ENCODE data around the gene PIK3R1.

Gene PIK3R1

DNA sequence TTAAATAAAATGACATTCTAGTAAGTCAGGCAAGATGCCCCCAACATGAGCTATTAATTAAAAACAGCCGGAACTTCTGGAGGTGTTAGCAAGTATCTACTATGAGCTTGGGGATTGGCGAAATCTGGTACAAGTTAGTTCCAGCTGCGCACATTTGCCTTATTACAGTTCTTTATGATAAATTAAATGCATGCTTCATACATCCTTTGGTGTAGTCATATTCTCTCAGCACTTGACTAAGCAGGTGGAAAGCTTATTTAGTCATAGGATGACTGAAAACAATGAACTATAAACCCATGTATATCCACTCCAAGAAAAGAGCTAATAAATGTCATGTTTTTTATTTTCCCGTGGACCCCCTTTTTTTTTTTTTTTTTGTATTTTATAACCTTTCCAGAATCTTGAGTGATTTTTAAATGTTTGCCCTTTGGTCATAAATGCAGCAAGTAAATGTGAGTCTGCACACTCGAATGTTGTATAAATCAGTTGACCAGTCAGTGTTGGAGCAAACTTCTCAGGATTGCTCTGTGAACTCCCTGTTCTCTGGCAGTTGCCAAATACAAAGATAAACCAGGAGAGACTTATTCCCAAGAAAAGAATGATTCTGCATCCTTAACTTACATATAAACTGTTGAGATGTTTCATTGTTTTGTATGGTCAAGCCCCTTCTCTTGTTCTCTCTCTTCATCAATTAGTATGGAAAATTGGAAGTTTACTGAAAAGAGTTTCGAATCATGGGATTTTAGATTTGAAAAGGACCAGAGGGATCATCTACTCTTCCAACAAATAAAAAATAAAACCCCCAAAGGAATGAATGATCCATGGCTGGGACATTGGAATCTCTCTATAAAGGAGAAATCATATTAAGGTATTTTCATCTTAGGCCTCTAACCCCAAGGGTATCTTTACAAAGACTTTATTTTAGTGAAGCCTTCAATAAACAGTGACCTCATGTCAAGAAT, 38.3 kb downstream of the PIK3R1 start:
- DNase-seq: no peak

DNA sequence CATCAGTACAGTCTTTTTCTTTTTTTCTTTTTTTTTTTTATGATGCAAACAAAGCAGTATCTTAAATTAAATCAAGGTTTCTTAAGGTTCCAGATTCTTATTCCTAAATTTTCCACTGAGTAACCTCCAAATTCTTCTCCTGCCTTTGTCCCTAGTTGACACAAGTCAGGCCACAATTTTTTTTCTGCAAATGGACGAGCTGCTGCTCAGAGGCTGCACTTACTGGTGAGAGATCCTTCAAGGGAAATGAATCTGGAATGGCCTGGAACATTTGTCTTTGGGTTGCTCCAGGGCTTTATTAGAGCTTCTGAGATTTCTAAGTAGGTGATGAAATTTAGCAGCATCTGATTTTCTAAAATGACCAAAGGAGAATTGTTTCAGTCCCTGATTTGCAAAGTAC, 39.3 kb downstream of the PIK3R1 start:
- no peak for DNase-seq

DNA sequence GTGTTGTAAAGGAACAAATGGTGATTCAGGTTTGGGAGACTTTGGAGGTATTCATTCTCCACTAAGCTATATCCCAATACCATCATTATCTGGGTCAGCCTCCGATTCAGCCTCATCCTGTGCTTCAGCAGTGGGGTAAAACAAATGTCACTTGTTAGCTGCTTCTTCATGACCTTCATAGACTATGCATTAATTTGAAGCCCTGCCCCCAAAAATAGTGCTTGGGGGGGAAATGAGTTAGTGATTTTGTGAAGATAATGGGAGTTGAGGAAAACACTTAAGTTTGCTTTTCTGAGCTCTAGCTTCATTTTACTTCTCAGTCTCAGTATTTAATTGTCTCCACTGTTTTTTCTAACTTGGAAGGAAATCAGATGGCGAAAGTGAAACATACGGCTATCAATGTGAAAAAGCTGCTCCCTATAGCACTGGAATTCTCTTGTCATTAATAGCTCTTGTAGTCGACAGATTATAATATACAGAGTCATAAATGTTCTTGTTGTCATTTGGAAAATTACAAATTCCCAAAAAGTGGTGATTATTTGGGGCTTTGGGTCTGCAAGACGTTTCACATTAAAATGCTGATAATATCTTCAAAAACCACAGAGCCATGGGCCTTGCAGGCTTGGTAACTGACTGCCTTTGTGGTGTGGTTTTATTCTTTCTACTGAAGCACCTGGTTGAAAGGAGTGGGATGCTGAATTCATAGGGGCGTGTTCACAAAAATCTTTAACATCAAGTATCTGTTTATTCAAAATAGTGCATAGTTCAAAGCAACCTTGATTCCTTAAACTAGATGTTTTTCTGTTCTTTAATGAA, 40.0 kb downstream of the PIK3R1 start:
- DNase-seq: no peak

DNA sequence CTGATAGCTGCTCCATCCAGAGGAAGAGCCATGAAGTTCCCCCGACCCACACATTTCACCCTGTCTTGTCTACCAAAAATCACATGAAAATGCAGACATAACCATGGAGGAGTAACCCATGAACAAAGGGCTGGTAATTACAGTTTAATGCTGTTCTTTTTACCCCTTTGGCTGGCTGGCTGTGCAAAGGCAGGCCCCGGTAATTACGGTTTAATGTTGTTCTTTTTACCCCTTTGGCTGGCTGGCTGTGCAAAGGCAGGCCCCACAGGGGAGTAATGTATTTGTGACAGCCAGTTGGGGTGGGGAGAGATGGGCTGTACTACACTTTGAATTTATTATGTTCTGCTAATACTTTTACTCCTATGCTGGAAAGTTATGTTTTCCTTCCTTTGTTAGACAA, 41.7 kb downstream of the PIK3R1 start:
- DNase-seq: no peak

DNA sequence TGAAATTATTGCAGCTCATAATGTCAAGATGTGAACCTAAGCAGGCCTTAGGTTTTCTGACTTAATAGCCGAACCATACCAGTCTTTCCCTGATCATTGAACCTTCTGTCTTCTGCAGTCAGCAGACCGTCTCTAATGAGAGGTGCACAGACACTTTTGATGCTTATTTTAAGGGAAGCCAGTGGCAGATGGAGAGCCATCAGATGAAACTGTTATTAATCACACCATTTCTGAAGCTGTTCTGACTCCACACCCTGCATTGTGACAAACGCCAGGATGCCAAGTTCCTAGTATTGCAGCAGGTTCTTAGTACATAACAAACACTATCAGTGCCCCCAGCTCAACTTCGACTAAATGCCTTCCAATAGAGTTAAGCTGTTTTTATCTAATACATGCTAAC, 43.0 kb downstream of the PIK3R1 start:
- no peak for DNase-seq

DNA sequence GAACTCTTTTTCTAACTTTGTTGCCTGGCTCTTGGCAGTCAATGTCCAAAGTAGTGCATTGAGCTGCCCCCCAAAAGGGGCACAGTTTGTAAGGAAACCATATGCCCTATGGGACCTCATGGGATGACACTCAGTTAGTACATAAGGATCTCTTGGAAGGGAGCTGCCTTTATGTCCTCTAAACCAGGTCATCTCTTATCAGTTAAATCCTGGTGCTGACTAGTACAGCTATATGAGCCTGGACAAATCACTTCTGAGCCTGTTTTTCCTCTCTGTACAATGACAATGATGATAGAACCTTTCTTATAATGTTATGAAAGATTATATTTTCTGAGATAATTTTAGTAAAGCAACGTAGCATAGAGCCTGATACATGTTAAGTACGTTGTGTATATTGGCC, 44.1 kb downstream of the PIK3R1 start:
- DNase-seq: no peak

DNA sequence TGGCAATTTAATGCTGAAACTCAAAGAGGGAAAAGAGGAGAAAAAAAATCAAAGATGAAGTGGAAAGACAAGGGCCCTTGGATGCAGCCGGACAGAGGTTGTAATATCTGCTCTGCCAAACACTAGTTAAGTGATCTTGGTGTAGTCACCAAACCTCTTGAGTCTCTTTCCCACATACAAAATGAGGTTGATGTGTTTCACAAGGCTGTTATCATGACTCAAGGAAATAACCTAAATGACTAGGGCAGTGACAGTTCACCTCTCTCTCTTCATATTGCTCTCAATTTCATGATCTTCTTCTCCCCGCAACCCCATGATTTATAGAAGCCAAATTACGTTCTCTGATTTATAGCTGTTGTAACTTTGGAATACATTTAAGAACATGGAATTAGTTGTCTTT, 44.9 kb downstream of the PIK3R1 start:
- DNase-seq: no peak

DNA sequence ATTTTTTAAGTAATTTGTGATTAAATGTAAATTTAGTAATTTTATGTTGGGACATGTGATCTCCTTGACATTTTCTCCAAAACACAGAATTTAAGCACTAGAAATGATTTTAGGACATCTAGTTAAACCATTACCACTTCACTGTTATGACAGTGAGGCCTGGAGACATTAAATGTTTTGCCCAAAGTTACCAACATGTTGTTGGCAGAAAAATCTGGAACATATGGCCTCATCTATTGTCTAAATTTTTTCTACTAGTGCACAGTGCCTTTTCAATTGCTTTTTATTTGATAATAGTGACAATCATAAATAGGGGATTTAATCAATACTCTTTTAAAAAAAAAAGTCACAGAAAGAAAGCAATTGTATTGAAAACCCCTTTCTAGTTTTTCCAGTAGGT, 45.6 kb downstream of the PIK3R1 start:
- DNase-seq: no peak

DNA sequence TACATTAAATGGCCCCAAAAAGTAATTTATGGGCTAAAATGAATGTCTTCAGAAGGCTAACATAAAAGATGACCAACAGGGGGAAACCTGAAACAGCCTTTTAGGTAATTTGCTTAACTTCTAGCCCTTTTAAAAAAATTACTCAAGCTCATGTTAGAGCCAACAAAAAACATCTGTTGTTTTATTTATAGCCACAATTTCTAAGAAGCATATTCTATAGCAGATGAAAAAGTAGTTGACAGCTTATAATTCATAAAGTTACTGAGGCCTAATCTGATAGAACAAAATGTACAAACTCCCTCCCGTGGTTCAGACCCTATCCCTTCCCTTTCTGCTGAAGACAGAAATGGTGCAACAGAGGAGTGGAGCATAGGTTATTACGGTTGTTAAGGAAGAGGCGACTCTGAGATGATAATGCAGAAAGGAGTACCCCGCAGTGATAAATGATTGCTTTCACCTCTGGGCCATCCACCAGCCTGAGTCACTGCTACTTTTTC, 46.1 kb downstream of the PIK3R1 start:
- DNase-seq: no peak

DNA sequence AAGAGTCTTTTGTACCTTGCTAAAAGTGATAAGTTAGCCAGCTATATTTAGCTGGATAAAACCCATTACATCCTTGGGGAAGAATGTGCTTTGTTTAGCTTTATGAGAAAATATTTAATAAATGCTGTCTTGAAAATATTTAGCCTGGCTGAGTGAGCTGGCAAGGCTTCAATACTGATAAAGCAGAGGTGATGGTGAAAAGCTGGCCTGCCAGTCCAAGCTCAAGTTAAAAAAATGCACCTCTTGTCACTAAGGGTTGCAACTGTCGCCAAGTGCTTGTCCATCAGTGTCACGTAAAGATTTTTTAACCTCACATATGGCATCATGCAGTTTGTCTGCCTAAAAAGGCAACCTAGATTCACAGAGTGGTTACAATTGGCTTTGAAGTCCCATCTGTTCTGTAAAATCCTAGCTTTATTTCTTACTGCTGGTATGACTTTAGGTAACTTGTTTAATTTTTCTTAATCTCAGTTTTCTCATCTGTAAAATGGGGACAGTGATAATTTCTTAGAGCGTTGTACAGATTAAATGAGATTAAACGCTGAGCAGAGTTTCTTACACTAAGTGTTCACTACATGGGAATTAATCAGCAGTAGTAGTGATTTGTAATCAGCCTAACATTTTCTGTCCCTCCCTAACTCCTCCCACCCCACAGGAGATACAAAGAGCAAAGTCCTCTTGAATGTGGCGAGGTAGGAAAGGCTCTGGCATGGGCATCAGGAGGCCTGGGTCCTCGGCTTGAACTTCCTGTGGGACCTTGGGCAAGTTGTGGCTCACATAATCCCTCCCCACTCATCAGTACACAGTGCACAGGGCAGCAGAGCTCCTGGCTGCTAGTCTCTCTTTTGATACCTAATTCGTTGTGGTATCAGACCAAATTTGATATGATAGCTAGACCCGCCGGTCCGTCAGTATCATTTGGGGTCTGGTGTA, 48.7 kb downstream of the PIK3R1 start:
- DNase-seq: no peak

DNA sequence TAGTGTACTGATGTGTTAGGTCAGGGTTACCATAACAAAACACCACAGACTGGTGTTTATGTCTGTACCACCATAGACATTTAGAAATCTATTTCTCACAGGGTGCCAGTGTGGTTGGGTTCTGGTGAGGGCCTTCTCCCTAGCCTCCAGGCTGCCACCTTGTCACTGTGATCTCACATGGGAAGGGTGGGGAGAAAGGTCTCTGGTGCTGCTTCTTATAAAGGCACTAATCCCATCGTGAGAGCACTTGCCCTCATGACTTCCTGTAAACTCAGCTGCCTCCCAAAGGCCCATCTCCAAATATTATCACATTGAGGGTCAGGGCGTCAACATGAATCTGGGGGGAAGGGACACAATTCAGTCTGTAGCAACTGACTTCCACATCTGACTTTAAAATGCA, 49.8 kb downstream of the PIK3R1 start:
- no peak for DNase-seq

DNA sequence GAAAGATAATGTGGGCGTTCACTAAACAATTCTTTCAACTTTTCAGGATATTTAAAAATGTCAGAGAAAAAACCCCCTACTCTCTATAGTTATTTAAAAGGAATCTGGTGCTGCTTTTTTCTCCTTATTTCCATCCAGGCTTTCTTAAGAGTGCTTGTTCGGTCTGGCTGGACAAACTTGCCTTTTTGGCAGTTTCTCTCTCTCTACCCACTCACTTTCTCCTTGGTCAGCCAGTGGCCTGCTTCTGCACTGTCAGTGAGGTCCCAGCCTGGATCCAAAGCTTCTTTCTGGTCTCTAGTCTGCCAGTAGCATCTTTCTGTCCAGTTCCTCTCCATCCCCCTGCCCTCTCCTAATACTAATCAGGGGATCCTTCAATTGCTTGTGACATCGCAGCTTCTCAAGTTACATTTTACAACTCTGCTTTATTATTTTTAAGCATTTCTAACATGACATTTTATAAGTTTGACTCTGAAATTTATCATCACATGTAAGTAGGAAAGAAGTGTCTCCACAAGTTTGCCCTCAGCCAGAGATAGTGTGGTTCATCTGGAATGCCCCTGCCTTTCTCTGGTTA, 50.4 kb downstream of the PIK3R1 start:
- no peak for DNase-seq

DNA sequence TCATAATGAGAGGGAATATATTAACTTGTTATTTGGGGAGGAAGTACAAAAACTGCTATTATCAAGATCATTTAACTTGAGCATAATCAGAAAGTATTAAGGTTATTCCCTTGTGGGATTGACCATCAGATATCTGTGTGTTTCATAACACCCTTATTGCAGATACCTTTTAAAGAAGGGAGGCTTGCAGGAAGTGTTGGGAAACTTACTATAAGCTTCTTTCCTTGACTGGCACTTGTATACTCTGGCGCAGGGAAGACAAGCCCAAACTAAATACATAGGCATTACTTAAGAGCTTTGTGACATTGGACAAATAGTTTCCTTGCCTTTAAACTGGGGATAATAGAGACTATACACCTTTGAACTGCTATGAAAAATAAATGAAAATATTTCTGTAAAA, 50.9 kb downstream of the PIK3R1 start:
- no peak for DNase-seq

DNA sequence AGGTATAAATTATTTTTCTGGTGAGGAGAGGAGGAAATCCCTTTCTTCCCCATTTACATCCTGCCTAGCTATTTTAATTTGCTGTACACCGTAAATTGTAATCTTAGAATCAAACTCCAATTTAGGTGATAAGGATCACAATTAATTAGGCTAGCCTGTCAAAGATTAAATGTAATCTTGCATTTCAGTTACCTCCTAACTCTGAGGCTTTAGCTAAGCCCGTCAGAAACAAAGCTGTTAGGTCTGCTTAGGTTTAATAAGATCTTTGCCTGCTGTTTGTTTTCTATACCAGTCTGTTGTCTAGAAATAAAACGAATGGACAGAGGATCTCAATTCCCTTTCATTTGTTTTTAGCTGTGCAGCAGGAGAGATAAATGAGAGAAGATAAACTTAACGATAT, 51.5 kb downstream of the PIK3R1 start:
- no peak for DNase-seq

DNA sequence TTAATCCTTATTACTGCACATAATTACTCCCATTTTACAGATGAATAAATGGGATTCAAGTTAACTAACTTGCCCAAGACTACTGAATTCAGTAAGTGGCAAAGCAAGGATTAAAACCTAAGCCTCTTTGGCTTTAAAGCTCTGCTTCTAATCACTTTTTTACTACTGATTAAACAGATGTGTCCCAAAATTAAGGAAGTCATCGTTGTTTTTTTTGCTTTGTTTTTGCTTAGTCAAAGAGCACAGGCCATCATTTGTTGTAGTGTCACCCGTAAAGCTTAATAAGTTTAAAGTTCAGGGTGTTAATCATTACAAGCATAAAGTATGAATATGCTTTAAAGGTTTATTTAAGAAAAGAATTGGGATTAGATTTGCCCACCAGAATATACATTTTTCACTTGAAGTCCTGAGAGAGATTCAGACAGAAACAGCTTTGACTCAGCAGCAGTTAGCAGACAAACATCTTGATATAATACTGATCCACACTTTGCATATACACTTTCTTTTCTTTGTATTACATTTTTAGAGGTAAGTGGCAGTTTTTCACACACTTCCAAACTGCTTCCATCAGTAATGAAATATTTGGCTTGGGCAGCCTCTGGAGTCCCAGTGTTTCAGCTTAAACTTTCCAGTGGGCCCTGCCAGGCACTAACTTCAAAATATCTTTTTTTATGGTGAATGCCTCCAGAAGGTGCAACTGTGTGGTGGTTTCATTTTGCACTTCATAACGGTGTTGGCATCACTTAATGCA, 52.7 kb downstream of the PIK3R1 start:
- no peak for DNase-seq

DNA sequence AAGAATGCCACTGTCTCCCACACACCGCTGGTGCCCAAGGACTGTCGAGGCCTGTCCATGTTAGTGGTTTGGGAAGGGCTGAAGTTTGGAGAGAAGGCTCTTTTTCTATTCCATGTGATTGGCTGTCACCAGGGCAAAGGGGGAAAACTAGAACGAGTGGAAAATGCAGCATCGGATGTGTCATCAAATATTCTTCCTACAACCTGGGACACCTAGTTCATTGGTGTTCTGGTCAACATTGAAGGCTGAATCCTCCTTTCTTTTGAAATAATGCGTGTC, 53.2 kb downstream of the PIK3R1 start:
- no peak for DNase-seq

DNA sequence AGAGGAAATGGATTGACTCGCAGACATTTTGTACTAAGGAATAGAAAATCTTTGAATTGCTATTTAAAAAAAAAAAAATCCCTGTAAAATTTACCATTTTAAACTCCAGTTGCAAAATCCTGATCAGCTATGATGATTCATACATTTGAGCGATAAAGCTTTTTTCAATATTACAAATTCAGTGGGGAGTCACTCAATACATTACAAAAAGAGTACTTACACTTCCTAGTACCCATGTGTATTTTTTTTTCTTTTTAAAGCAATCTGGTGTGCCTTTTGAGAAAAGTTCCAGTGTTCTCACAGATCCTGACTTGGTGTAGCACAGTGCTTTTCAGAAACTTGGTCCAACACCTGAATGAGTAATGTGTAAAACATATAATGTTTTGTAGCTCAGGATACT, 54.3 kb downstream of the PIK3R1 start:
- no peak for DNase-seq

DNA sequence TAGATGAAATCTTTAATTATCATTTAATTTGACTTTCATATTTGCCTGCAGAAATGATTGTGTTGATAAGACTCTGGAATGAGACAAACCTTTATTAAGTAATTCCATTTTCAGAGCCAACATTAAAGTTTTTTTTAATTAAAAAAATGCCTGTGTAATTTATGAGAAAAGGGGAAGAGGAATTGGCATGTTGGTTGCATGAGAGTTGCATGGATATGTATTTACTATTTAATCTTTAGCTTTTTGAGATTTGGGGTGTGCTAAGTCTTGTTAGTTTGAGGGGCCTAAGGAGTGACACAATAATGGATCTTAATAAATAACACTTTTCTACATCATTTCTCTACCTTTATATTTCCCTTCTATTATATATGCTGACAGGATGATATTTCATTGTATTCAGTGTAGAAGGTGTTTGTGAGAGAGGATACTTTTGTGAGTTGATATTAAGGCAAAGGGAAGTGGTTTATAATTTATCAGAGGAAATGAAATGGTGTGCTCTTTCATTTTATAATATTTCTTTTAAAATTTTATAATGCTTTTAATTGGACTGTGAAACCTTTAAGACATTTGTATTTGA, 54.9 kb downstream of the PIK3R1 start:
- DNase-seq: no peak

DNA sequence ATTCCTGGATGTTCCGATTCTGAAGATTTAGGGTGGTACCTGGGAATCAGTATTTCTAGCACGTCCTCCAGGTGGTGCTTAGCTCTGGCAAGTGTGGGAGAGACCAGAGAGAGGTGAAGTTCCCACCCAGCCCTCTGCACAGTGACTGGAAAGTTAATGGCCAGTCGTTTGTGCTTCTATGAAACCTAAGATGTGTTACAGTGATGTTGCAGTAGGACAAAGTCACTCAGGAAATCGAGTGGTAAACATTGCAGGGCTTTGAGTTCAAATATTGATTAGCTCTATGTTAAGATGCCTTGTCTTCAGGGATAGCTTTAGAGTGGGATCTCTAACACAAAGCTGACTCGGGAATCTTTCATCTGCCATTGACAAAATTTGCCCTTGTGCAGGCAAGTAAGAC, 55.6 kb downstream of the PIK3R1 start:
- DNase-seq: no peak

DNA sequence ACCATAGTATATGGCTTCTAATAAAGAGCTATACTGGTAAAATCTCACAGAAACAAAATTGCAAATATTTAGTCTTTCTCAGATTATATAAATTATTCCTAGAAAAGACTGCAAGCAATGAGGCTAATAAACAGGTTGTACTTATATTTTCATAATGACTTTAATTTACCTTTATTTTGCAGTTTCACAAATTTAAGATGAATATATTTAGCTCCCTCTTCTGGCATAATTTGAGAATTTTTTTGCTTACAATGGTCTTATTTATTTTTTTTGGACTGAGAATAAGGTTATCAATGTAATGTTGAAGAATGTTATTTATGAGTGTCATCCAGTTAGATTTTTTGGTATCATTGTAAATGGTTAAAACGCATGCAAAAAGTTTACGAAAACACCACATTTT, 56.7 kb downstream of the PIK3R1 start:
- DNase-seq: peak in 1 of 2 experiments; percentile 22

DNA sequence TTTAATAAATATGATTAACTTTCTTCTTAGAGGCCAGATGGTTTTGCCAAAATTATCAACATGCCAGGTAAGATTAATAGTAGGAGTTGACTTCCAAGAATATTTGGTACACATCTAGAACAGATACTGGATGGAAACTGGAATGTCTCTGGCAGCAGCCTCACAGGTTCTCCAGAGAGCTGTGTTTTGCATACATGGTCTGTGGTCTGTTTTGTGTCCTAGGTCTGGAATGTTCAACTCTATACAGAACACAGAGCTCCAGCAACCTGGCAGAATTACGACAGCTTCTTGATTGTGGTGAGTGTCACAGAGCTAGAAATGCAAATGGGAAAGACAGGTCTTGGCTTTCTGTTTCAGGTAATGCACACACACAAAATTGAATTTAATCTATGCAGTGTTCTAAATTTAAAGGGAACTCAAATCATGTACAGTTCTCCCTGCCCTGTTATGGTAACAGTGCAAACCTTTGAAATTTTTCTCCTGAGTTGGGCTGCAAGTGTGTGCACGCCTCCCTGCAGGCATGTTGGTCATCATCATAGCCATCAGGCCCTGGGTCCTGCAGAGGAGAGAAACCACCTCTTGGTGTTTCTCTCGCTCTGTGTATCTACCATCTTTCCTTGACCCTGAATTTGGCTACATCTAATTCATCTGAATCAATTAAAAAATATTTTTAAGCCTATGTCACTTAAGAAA, 58.3 kb downstream of the PIK3R1 start:
- DNase-seq: peak; percentile 25 to 50
